HUDEP-2 (cell line): Measurements from ENCODE around the gene SERF1A.
"Not testable (repeated sequence)": the region's sequence is repeated elsewhere in the genome, so short reads cannot be mapped to it uniquely, and the experiment has no call there.

Experiments used
- DNase-seq, 76 experiments: peaks; one replicate each; lab custom pipeline; 2025; ENCODE audit not compliant: unreplicated experiment in 76 of 76; lab: John Stamatoyannopoulos, UW

The SERF1A gene

GRCh38 chr5:70900533-70901271, at the start of gene SERF1A:
Gene SERF1A, plus strand, starts transcription at chr5:70900669. Its CDS starts 201 bp downstream, at chr5:70900870.
- DNase-seq, result not testable (repeated sequence)

GRCh38 chr5:70866778-70867177, 33.7 kb upstream of the SERF1A start:
- not testable (repeated sequence) for DNase-seq

GRCh38 chr5:70870626-70871025, 29.8 kb upstream of the SERF1A start:
- DNase-seq, result not testable (repeated sequence)

DNA sequence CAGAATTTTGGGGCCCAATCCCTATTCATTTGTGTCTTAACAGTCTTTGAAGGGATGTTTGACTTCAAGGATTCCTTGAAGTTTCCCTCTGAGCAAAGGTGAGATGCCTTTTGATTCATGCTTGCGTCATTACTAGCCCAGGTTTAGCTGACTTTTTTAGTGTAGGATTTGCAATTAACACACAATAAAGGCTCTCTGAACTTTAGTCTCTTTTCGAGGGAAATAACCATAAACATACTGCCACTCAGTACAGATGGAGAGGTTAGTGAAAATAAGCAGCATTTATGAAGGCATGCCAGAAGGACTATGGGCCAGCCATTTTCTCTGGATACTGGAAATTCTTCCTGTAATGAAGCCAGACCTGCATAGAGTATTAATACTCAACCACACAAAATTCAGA, 4.4 kb upstream of the SERF1A start:
- not testable (repeated sequence) for DNase-seq

GRCh38 chr5:70901272-70901571, 753 bp downstream of the SERF1A start:
- DNase-seq, result not testable (repeated sequence)

GRCh38 chr5:70906624-70907023, 6.2 kb downstream of the SERF1A start:
- not testable (repeated sequence) for DNase-seq

GRCh38 chr5:70916829-70917228, 16.4 kb downstream of the SERF1A start:
- DNase-seq, result not testable (repeated sequence)

GRCh38 chr5:70925211-70925562, 24.7 kb downstream of the SERF1A start:
- not testable (repeated sequence) for DNase-seq

- DNase-seq, result not testable (repeated sequence)
These were observed 31.4 kb downstream of the SERF1A start for GRCh38 chr5:70931709-70932368.

DNA sequence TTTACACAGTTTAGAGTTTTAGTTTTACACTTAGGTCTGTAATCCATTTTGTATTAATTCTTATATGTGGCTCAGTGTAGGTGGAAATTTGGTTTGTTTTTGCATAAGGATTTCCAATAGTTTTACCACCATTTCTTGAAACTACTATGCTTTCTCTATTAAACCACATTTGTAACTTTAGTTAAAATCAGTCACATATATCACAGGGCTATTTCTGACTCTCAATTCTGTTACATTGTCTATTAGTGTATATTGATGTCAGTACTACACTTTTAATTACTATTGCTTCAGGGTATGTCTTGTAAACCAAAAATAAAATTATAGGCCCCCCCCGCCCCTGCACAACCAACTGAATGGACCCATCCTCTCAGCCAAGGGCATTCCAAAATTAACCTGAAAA, 32.1 kb downstream of the SERF1A start:
- DNase-seq, result not testable (repeated sequence)

DNA sequence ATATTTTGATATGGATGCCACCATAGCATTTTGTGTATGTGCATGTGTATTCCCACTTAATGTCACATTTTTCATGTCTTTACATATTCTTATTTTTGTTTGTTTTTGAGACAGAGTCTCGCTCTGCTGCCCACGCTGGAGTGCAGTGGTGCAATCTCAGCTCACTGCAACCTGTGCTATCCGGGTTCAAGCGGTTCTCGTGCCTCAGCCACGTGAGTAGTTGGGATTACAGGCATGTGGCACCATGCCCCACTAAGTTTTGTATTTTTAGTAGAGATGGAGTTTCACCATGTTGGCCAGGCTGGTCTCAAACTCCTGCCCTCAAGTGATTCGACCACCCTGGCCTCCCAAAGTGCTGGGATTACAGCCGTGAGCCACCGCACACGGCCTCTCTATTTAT, 52.6 kb downstream of the SERF1A start:
- not testable (repeated sequence) for DNase-seq
